SKM-1 (cell line): ENCODE data around the gene UPK3BL1.
"Not testable (repeated sequence)": the region's sequence is repeated elsewhere in the genome, so short reads cannot be mapped to it uniquely, and the experiment has no call there.

Source experiments
- DNase-seq: peaks from one replicate; lab custom pipeline; 2025; ENCODE audit not compliant: unreplicated experiment; lab: John Stamatoyannopoulos, UW

The UPK3BL1 gene, protein sequence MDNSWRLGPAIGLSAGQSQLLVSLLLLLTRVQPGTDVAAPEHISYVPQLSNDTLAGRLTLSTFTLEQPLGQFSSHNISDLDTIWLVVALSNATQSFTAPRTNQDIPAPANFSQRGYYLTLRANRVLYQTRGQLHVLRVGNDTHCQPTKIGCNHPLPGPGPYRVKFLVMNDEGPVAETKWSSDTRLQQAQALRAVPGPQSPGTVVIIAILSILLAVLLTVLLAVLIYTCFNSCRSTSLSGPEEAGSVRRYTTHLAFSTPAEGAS

DNA sequence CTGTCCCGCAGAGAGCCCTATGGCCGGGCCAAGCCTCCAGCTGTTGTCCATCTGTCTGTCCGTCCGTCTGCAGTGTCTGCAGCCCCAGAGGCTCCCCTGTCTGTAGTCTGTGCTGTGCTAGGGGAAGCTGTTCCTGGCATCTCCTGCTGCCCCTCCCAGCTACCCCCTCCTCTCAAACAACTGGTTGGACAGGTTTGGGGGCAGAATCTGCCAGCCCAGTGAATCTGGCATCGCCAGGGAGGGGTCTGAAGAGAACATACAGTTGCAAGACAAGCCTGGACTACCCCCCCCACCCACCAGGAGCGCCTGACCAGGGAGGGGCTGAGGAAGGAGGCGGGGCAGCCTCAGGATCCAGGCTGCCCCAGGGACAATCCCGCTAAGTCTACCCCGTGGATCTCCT is at the start of gene UPK3BL1:
TSS of gene UPK3BL1 (minus strand) at position 101 of the 400 bp plus-strand sequence. CDS start at position 51, 50 bp downstream.
- DNase-seq: not testable (repeated sequence)

DNA sequence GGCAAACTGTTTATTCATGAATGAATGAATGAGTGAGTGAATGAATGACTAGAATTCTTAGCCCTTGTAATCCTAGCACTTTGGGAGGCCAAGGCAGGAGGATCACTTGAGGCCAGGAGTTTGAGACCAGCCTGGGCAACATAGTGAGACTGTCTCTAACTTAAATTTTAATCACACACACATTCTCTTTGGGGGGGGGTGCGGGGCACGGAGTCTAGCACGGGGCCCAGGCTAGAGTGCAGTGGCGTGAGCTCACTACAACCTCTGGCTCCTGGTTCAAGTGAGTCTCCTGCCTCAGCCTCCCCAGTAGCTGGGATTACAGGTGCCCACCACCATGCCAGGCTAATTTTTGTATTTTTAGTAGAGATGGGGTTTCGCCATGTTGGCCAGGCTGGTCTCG is 48.0 kb upstream of the UPK3BL1 start:
- not testable (repeated sequence) for DNase-seq

DNA sequence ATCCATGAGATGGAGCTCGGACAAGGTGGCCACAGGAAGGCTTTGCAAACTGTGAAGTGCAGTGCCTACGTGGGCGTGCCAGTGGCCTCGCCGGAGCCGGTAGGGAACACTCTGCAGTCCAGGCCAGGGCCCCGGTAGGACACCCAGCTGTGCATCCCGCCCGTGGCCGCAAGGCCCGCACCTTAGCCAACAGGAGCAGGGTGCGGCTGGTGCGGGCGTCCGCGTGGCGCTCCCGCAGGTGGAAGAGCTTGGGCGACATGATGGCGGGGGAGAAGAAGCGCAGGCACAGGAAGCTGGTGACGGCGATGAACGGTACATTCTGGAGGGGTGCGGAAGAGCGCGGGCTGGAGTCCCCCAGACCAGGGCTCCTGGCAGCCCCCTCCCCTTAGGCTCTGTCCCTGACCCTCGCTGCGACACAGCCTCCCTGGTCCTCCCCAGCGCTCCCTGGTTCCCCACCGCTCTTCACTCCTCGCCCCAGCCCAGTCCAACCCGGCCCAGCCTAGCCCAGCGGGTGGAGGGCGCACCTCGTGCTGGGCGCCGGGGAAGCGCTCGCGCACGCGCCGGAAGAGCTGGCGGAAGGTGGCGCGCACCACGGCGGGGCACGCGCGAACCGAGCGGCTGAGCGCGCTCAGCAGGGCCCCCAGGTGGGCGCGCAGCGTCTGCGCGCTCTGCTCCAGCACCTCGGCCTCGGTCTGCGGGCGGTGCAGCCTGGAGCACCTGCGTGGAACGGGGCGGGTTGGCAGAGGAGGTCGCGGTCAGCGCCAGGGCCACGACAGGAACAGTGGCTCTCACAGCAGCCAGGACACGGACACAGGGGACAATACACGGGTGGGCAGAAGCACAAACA is 47.1 kb upstream of the UPK3BL1 start:
- not testable (repeated sequence) for DNase-seq

DNA sequence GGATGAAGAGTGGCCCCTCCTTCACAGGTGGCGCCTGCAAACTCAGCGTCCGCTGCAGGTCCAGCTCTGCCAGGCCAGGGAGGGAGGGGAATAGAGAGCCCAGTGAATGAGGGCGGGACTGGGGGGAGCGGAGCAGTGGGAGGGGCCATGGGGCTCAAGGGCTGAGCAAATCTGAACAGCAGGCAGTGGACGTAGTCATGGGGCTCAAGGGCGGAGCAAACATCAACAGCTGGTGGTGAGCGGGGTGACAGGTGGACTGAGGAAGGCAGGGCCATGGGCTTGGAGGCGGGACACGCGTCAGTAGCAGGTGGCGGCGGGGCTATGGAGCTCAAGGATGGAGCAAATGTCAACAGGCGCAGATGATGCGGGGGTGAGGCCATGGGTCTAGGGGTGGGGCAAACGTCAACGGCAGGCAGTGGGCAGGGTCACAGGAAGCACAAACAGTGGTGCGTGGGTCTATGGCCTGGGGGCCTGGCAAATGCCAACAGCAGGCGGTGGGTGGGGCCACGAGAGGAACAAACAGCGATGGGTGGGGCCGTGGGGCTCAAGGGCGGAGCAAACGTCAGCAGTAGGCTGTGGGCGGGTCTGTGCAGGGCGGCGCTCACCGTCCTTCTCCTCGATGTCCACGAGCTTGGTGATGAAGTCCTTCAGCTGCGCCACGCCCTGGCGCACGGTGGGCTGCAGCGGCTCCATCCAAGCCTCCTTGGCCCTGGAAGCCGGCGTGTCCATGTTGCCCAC is 45.9 kb upstream of the UPK3BL1 start:
- DNase-seq: not testable (repeated sequence)

DNA sequence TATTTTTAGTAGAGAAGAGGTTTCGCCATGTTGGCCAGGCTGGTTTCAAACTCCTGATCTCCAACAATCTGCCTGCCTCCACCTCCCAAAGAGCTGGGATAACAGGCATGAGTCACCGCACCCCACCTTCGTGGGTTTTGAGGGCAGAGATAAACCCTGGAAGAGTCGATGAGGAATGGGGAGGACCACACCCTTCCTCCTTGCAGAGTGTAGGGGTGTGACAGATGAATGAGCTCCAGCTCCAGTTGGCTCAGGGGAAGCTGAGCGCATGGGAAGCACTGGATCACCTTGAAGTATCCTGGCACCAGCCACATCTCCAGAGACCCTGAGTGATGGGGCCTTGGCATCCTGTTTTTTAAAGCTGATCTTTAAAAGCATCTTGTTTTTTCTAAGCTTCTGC is 40.0 kb upstream of the UPK3BL1 start:
- not testable (repeated sequence) for DNase-seq

DNA sequence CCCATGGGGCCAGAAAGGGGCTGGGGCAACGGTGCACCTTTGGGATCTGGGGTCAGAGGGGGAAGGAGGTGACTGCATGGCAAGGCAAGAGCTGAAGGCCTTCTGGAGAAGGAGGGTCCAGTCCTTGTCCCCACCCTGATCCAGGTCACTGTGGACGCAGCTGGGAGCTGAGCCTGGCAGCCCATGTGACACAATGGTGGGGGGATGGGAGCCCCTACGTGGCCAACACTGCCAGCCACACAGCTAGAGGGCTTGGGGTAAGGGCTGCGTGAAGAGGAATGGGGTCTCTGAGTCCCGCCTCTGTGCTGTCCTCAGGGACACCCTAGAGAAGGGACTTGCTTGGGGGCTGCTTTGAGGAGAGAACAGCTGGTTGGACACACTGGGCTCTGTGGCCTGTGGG is 38.2 kb upstream of the UPK3BL1 start:
- not testable (repeated sequence) for DNase-seq

DNA sequence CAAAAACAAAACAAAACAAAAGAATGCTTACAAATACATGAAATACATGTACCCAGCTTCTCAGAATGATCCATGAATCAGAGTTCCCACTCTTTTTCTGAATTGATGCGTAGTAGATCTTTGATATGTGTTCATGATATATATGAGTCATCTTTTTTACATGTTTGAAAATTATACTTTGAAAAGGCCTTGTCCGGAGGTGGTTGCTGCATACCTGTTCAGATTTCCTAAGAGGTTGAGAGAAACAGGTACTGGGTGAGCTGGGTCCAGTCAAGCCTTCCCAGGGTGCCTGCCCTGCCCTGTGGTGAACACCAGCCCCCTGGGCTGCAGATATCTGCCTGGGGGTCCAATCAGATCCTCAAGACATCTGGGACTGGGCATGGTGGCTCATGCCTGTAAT is 33.0 kb upstream of the UPK3BL1 start:
- not testable (repeated sequence) for DNase-seq

DNA sequence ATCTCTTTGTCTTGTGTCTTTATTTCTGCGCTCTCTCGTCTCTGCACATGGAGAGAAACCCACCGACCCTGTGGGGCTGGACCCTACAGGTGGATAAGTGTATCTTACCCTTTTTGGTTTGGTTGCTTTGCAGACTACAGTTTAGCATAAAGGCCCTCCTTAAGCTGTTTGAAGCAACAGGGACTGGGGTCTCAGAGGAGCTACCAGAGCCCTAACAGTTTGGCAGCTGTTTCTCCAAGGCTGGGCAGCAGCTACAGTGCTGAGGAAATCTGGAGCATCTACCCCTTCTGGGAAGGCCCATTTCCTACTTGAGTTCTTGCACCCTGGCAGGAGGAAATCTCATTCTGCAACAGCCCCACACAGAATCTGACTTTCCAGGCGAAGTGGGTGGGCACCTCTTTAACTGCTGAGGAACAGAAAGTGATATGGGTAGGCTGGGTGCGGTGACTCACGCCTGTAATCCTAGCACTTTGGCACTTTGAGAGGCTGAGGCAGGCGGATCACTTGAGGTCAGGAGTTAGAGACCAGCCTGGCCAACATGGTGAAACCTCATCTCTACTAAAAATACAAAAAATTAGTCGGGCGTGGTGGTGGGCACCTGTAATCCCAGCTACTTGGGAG is 31.0 kb upstream of the UPK3BL1 start:
- not testable (repeated sequence) for DNase-seq

DNA sequence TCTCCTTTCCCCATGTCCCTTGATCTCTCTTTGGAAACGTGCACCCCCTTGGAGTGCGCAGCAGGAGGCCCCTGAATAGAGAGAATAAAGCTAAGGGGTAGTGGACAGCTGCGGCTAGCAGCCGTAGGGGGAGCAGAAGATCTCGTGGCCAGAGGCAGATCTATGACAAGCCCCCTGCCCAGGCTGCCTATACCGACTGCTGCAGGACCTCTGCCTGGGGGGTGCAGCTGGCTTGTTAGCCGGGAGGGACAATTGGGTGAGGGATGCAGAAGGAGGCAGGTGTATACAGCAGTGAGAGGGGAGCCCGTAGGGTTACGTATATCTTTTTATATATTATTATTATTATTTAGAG is 29.3 kb upstream of the UPK3BL1 start:
- DNase-seq: not testable (repeated sequence)

DNA sequence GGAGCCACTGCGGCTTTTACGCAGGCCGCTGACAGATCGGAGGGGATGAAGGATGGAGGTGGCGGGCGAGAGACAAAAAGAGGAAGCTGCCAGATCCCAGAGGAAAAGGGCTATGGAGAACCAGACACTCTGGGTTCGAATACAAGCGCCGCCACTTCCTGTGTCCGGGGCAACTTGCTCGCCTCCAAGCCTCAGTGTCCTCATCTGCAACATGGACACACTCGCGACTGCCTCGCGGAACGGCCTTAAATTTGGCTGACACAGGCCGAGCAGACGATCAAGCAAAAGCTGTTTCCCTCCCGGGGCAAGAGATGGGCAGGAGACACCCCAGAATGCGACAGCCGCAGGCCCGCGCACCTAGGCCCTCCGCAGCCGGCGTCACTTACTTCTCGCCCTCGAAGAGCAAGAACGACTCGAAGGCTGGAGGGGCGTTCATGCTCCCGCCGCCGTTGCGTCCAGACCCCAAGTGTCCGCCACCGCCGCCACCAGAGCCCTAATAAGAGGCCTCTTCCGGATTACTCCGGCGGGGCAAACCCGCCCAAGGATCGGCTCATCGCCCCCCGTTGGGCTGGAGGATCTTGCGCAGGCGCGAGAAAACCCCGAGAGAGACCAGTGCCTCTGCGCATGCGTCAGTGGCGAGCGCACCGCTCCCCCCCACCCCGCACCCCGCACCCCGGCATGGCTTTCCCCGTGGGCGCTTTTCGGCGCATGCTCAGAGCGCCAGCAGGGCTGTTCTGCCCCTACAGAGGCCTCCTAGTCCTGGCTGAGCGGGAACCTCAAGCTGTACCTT is 28.8 kb upstream of the UPK3BL1 start, which contains the start of gene POLR2J2:
TSS of gene POLR2J2 (minus strand) at position 498 of the 790 bp plus-strand sequence. CDS start at position 436, 62 bp downstream.
- not testable (repeated sequence) for DNase-seq

DNA sequence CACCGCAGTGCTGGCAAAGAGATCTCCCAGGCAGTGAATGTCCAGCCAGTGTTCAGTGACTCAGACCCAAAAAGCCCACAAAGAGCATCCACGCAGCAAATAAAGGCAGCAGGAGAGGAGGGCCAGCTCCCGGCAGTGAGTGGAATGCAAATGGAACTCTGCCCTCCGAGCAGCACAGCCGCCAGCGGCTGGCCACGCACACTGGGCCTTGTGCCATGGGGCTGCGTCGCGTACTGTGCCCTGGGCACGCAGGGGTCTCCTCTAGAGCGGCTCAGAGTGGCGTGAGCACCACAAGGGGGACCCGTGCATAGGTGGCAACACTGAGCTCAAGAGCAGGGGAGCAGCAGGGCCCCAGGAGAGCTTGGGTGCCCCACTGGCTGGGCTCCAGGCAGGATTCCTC is 24.9 kb upstream of the UPK3BL1 start:
- not testable (repeated sequence) for DNase-seq

DNA sequence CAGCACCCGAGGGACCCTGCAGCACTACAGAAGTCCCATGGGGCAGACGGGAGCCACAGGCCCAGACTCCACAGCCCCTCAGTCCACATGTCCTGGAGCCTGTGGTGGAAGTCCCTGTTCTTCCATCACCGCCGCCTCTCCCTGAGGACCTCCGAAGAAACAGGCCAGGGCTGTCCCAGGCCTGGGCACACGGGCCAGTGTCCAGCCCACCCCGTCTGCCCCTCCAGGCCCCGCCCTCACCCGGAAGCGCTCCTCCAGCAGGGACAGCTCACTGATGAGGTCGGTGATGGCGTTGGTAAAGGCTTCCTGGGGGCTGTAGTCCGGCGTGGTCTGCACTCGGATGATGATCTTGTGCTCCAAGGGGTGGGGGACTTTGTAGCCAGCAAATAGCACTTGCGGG is 24.3 kb upstream of the UPK3BL1 start:
- DNase-seq: not testable (repeated sequence)

DNA sequence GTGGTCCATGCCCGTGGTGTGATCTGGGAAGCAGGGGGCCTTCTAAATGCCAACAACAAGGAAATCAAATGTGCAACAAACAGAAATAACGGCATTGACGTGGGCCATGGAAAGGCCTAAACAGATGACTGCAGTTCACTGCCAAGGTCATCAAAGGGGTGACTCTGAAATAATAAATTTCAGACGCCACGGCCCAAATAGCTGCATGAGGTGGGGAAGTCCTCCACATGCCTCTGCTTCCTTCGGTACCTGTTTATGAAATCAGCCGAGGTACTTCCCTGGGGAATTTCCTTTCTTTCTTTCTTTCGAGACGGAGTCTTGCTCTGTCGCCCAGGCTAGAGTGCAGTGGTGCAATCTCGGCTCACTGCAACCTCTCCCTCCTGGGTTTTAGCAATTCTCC is 22.2 kb upstream of the UPK3BL1 start:
- DNase-seq: not testable (repeated sequence)

DNA sequence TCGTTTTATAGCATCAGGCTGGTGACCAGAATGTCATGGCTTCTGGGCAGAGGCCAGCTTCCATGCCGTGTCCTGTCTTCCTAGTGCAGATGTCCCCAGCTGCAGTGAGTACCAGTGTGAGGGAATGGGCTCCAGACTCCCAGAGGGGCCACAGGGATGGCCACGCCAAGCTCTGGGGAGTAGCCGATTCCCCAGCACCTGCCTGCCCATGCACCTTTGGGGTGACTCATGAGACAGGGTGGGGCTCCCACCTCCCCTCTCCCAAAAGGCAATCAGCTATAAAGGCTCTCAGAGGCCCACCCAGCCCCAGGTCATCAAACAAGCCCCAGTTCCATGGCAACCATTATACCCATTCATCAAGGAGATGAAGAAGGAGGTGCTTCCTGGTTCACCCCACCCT is 7.3 kb upstream of the UPK3BL1 start, which contains the start of gene SPDYE2B:
TSS of gene SPDYE2B (plus strand) at position 396 of the 400 bp plus-strand sequence. CDS start 2,030 bp downstream, outside the sequence.
- DNase-seq: not testable (repeated sequence)

DNA sequence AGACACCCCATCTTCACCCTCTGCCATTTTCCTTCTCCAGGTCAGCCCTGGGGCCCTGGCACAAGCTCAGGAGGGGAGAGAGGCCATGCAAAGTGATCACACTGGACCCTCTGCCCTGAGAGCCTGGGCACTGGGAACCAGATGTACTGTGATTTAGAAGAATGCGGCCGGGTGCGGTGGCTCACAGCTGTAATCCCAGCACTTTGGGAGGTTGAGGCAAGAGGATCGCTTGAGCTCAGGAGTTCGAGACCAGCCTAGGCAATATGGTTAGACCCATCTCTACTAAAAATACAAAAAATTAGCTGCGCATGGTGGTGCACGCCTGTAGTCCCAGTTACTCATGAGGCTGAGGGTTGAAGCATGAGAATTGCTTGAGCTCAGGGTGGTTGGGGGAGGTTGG is 5.2 kb upstream of the UPK3BL1 start:
- DNase-seq: not testable (repeated sequence)

DNA sequence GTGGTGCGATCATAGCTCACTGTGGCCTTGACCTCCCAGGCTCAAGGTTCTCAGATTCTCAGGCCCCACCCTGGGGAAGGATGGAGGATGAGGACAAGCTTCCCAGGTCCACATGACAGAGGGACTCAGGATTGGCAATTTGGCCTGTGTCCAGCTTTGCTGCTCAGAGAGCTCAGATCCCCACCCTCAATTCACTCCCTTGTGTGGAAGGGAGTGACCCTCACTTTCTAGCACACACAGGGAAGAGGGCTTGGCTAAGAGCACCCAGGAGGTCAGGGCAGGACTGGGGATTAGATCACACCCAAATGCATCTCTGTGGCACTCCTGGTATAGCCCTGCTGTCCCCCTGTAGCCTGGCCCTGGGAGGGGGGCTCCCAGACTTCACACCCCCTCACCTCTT is 813 bp upstream of the UPK3BL1 start:
- DNase-seq: not testable (repeated sequence)

DNA sequence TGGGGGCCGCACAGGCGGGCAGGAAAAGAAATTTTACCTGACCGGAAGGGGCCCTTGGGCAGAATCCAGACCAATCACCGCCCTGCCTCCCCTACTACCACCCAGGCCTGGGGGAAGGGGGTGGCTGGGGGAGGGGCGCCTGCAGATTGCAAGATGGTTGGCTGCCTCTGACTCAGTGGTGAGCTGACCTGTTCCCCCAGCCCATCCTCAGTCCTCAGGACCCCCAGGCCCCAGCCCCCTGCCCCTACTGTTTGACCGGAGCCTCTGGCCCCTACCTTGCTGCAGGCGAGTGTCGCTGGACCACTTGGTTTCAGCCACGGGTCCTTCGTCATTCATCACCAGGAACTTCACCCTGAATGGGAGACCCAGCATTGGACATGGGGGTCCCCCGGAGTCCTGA is 3.7 kb downstream of the UPK3BL1 start:
- not testable (repeated sequence) for DNase-seq

DNA sequence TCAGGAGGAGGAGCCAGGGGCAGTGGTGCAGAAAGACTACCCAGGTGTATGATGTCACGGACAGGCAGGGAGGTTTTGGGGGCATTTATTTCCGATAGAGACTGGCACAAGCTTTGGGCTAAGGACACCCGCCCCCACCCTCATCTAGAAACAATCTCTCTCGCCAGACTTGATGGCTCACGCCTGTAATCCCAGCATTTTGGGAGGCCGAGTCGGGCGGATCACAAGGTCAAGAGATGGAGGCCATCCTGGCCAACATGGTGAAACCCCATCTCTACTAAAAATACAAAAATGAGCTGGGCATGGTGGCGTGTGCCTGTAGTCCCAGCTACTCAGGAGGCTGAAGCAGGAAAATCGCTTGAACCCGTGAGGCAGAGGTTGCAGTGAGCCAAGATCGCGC is 5.6 kb downstream of the UPK3BL1 start:
- not testable (repeated sequence) for DNase-seq

DNA sequence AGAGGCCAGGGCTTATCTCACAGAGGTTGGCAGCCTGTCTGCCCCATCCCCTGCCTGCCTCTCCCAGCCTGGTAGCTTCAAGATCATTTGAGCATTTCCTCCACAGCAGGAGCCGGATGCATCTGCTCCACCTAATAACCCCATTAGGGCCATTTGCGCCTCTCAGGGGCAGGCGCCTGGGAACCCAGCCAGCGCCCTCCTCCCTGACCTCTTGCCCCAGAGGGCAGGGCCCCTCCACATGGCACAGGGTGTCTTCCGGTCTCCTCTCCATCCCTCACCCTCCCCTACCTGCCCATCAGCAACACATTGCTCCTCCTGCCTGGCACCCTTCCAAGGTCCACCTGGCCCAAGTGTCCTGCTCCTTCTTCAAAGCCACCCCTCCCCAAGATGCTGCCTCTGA is 7.2 kb downstream of the UPK3BL1 start:
- not testable (repeated sequence) for DNase-seq

DNA sequence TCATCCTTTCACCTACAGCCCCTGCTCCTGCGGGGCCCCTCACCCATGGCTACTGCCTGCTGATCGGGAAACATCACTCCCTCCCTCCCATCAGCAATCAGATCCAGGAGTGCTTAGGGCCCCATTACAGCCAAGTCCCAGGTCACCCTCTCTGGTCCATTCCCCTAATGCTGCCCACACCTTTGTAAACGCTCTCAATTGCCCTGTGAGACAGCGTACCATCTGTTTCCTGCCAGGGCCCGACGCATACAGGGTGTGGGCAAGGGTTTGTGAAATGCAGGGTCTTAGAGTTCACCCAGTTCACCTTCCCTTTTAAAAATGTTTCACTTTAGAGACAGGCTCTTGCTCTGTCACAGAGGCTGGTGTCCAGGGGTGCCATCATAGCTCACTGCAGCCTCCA is 8.3 kb downstream of the UPK3BL1 start:
- DNase-seq: not testable (repeated sequence)
